HEK293T (cell line): ENCODE data around the gene CIT.

Experiments used
- CTCF ChIA-PET: fragments of 350-600 bp; formaldehyde crosslinking; extraction: SDS; loops from one replicate; lab custom pipeline; 2021; ENCODE audit warnings: antibody characterized with exemption, inconsistent platforms; lab: Yijun Ruan, JAX
- POLR2A ChIA-PET: fragments of 350-600 bp; formaldehyde crosslinking; extraction: SDS; loops from one replicate; lab custom pipeline; 2020; ENCODE audit warnings: antibody characterized with exemption, inconsistent platforms; lab: Yijun Ruan, JAX
- DNase-seq: peaks from one replicate; pipeline ENCODE4 v3.0.0; 2012; ENCODE audit warnings: mixed read lengths; ENCODE audit errors: extremely low spot score
- ARNT ChIP-seq: fragments of 450-650 bp; IDR thresholded peaks from 2 replicates; pipeline ENCODE4 v1.6.1; 2017; ENCODE audit warnings: mild to moderate bottlenecking
- BHLHE40 ChIP-seq: fragments of 450-650 bp; IDR thresholded peaks from 2 replicates; pipeline ENCODE4 v1.6.1; 2016; ENCODE audit warnings: mild to moderate bottlenecking, moderate library complexity, borderline replicate concordance
- CTBP1 ChIP-seq: fragments of 450-650 bp; IDR thresholded peaks from 2 replicates; pipeline ENCODE4 v1.6.1; 2016; ENCODE audit warnings: borderline replicate concordance
- ELF4 ChIP-seq: fragments of 450-650 bp; IDR thresholded peaks from 2 replicates; pipeline ENCODE4 v1.6.1; 2017; ENCODE audit warnings: antibody characterized with exemption
- FOXA1 ChIP-seq: fragments of 450-650 bp; IDR thresholded peaks from 2 replicates; pipeline ENCODE4 v1.6.1; 2016; ENCODE audit warnings: mild to moderate bottlenecking
- FOXK2 ChIP-seq: fragments of 450-650 bp; IDR thresholded peaks from 2 replicates; pipeline ENCODE4 v1.6.1; 2016; ENCODE audit warnings: mild to moderate bottlenecking
- FOXM1 ChIP-seq: fragments of 450-650 bp; IDR thresholded peaks from 2 replicates; pipeline ENCODE4 v1.6.1; 2017; ENCODE audit warnings: mild to moderate bottlenecking, borderline replicate concordance
- HDGF ChIP-seq: fragments of 450-650 bp; IDR thresholded peaks from 2 replicates; pipeline ENCODE4 v1.6.1; 2017; ENCODE audit warnings: antibody characterized with exemption, borderline replicate concordance
- L3MBTL2 ChIP-seq: fragments of 450-650 bp; conservative IDR thresholded peaks from 2 replicates; pipeline ENCODE4 v1.6.1; 2016; ENCODE audit warnings: mild to moderate bottlenecking
- LEF1 ChIP-seq: fragments of 450-650 bp; IDR thresholded peaks from 2 replicates; pipeline ENCODE4 v1.6.1; 2017; ENCODE audit warnings: mild to moderate bottlenecking, borderline replicate concordance
- NFRKB ChIP-seq: fragments of 450-650 bp; IDR thresholded peaks from 2 replicates; pipeline ENCODE4 v1.6.1; 2016; ENCODE audit warnings: mild to moderate bottlenecking, moderate library complexity
- SP1 ChIP-seq: fragments of 450-650 bp; IDR thresholded peaks from 2 replicates; pipeline ENCODE4 v1.6.1; 2017
- SUZ12 ChIP-seq: fragments of 450-650 bp; IDR thresholded peaks from 2 replicates; pipeline ENCODE4 v1.6.1; 2016; ENCODE audit warnings: mild to moderate bottlenecking
- TARDBP ChIP-seq: fragments of 450-650 bp; IDR thresholded peaks from 2 replicates; pipeline ENCODE4 v1.6.1; 2016
- ZNF384 ChIP-seq: fragments of 450-650 bp; IDR thresholded peaks from 2 replicates; pipeline ENCODE4 v1.6.1; 2016
- TF ChIP-seq, protein P1 (sequence below): fragments of 450-650 bp; IDR thresholded peaks from 2 replicates; pipeline ENCODE4 v1.6.1; 2016

Gene CIT

DNA sequence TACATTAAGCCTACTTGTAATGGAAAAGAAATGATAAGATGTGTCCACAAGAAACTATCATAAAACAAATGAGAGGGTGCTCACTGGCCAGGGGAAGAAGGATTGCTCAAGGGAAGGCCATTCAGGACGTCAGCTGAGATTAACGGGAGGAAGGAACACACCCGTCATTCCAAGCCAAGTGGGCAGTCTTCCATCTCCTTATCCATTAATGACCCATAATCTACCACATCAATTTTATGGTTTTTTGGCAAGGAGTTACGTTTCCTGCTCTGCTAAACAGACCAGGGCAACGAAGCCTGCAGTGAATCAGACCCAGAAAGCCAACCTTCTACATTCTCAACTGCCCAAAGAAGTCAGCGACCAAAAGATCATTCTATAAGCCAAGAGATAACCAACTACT is 184.1 kb downstream of the CIT start:
- POLR2A ChIA-PET, result no interaction called here
- no peak for TF ChIP-seq FOXM1
- TF ChIP-seq LEF1, result no peak
- no peak for TF ChIP-seq SUZ12
- no peak for TF ChIP-seq ARNT
- no peak for TF ChIP-seq ELF4
- TF ChIP-seq CTBP1, result no peak
- no peak for TF ChIP-seq ZNF384
- TF ChIP-seq, protein P1, sequence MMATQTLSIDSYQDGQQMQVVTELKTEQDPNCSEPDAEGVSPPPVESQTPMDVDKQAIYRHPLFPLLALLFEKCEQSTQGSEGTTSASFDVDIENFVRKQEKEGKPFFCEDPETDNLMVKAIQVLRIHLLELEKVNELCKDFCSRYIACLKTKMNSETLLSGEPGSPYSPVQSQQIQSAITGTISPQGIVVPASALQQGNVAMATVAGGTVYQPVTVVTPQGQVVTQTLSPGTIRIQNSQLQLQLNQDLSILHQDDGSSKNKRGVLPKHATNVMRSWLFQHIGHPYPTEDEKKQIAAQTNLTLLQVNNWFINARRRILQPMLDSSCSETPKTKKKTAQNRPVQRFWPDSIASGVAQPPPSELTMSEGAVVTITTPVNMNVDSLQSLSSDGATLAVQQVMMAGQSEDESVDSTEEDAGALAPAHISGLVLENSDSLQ, result no peak
- no peak for TF ChIP-seq NFRKB
- TF ChIP-seq TARDBP, result no peak
- TF ChIP-seq BHLHE40, result no peak
- no peak for TF ChIP-seq FOXA1
- no peak for TF ChIP-seq L3MBTL2
- TF ChIP-seq HDGF, result no peak
- TF ChIP-seq FOXK2, result no peak
- no peak for DNase-seq
- CTCF ChIA-PET, result no interaction called here

DNA sequence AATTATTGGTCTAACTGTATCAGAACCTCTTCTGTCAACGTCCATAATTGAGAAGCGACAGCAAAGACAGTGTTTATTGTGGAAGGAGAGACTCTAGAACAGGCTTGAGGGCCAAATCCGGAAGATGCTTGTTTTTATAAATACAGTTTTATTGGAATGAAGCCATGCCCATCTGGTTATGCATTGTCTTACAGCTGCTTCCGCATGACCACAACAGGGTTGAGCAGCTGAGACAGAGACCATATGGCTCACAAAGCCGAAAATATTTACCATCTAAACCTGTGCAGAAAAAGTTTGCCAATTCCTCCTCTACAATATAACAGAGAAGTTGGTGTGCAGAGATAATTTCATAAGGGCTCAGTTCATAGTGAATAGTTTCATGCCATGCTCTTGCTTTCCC is 184.7 kb downstream of the CIT start:
- POLR2A ChIA-PET, result no interaction called here
- TF ChIP-seq FOXM1 (no peak), SP1 (no peak), ARNT (no peak), NFRKB (no peak), HDGF (no peak), FOXA1 (no peak), TARDBP (no peak)
- DNase-seq, result no peak
- CTCF ChIA-PET, result no interaction called here

DNA sequence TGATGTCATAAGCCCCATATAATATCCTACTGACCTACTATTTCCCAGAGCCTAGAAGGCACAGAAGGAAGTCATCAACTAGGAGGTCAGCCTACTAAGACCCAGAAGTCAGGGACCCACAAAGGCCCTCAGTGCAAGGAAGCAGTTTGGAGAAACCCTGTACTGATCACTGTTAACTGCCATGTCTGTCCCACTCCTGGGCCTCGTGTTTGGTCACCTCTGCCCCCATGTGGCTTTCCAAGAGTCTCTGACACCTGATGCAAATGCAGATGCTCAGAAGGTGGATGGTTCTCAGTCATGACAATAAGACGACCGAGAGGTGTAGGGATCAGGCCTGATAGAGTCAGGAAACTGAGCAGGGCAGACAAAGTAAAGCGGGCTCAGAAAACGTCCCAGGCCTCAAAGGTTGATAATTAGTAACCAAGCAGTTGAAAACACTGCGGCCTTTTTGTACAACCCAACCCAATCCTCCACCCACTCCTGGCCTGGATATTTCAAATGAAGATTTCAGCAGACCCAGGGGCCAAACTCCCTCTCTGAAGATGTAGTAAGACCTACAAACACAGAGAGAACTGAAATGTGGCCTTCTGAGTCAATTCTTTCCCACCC is 185.8 kb downstream of the CIT start:
- ChIA-PET POLR2A (no interaction called here), CTCF (no interaction called here)
- TF ChIP-seq LEF1 (no peak), HDGF (no peak), FOXM1 (no peak), ZNF384 (no peak), SUZ12 (no peak), ARNT (no peak), L3MBTL2 (no peak), TARDBP (no peak), BHLHE40 (no peak), SP1 (no peak), NFRKB (no peak), FOXK2 (no peak), CTBP1 (no peak)
- TF ChIP-seq, protein P1, result no peak
- DNase-seq, result no peak

DNA sequence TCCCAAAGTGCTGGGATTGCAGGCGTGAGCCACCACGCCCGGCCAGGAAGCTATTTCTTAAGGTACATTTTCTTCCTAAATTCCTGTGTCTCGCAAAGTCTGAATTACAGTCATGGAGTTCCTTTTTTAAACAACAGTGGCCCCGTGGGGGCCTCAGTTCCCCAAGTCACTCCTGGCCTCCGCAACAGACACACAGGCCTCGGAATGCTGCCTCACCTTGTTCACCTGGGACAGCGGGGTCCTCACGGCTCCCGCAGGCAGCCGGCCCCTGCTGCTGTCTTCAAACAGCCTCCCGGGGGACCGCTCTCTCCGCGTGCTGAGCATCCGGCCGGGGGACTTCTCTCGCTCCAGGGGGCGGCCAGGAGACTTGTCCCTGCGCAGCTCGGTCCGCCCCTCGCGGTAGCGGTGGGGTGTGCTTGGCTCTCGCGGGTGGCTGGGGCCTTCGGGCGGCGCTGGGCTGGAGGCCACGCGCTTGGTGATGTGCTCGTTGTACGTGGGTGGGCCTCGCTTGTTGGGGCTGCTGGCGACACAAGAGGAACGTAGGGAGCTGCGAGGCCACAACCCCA is 187.1 kb downstream of the CIT start:
- TF ChIP-seq LEF1 (no peak), FOXM1 (no peak), L3MBTL2 (no peak), SP1 (no peak), ELF4 (no peak), CTBP1 (no peak), ARNT (no peak), NFRKB (no peak), FOXK2 (no peak), FOXA1 (no peak), TARDBP (no peak), SUZ12 (no peak), ZNF384 (no peak), HDGF (no peak)
- TF ChIP-seq, protein P1, result no peak
- no peak for DNase-seq
- ChIA-PET POLR2A (interaction anchor here (1.4 kb wide), 1 partner anchor 8 kb away, joined by 3 read pairs; no protein-coding TSS in a partner anchor), CTCF (no interaction called here)

DNA sequence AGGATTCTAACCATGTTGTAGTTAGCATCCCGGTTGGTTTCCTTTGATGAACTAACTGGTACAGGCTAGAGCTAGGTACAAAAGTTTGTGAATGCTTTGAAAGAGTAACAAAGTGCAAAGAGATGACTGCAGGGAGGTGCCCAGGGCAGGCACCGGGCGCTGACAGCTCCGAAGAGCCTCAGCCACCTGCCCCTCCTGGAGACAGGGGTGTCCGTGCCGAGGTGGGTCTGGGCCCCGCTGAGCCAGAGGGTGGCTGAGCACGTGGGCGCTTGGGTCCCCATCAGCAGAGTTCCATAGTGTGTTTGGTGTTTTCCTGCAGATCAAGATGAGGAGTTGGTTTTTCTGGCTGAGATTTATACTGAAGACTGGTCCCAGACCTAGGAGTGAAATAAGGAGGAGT is 189.2 kb downstream of the CIT start:
- CTCF ChIA-PET, result no interaction called here
- DNase-seq, result no peak

More for the DNA sequence above, 189.2 kb downstream of the CIT start:
- TF ChIP-seq ZNF384 (no peak), L3MBTL2 (no peak), BHLHE40 (no peak), LEF1 (no peak), SUZ12 (no peak), ELF4 (no peak), ARNT (no peak), CTBP1 (no peak), SP1 (no peak), NFRKB (no peak), HDGF (no peak)
- TF ChIP-seq, protein P1, result no peak
- POLR2A ChIA-PET, result no interaction called here
